ENCODE measurements around the gene DUSP7.

The DUSP7 gene

DNA sequence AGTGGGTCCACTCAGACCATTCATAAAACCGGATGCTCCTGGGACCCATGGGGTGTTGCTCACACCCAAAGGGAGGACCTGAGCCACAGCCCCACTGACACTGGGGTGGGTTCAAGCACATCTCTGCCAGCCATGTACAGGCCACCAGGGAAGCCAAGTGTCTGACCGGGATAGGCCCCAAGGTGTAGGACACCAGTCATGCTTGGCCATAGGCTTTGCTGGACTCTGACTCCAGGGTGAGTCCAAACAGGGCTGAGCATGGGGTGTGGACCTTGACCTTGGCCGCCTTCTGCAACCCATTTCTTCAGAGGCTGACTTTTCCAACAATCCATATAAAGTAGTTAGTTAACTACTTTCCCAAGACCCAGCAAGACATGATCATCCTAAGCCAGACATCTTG, 31.4 kb upstream of the DUSP7 start:
- no peaks in the 10 kb centered on the region for H3K27me3 ChIP-seq (ENCODE audit: low read length)
- H3K9ac ChIP-seq (ENCODE audit: low read length): no peak overlapping the region
- no peaks in the 10 kb centered on the region for H3K9me2 ChIP-seq (replicated peaks; ENCODE audit: insufficient read depth, low read length)
- no peak overlapping the region for H2AFZ ChIP-seq (ENCODE audit: low read depth, low read length, severe bottlenecking)
- no peak overlapping the region for H3K4me2 ChIP-seq (ENCODE audit: low read depth, low read length, poor library complexity, severe bottlenecking)
- H3F3A ChIP-seq (ENCODE audit: insufficient read depth): no peaks in the 10 kb centered on the region
- no peaks in the 10 kb centered on the region for H3K79me2 ChIP-seq (ENCODE audit: insufficient read depth, low read length)
- no peaks in the 10 kb centered on the region for H3K36me3 ChIP-seq (ENCODE audit: low read length)
- no peak overlapping the region for H3K4me3 ChIP-seq (ENCODE audit: insufficient read depth, low read length, poor library complexity, severe bottlenecking)
- H3K27ac ChIP-seq (ENCODE audit: low read depth, low read length): no peak overlapping the region
- TF ChIP-seq EZH2phosphoT487 (conservative IDR thresholded peaks at IDR 0.05; ENCODE audit: low read length) (no peak), CTCF (IDR thresholded peaks at IDR 0.05; ENCODE audit: insufficient read depth, low read length, poor library complexity, severe bottlenecking) (no peak)
- H4K20me1 ChIP-seq (ENCODE audit: low read depth, low read length): no peaks in the 10 kb centered on the region
- H3K9me3 ChIP-seq (ENCODE audit: insufficient read depth, low read length): no peaks in the 10 kb centered on the region

DNA sequence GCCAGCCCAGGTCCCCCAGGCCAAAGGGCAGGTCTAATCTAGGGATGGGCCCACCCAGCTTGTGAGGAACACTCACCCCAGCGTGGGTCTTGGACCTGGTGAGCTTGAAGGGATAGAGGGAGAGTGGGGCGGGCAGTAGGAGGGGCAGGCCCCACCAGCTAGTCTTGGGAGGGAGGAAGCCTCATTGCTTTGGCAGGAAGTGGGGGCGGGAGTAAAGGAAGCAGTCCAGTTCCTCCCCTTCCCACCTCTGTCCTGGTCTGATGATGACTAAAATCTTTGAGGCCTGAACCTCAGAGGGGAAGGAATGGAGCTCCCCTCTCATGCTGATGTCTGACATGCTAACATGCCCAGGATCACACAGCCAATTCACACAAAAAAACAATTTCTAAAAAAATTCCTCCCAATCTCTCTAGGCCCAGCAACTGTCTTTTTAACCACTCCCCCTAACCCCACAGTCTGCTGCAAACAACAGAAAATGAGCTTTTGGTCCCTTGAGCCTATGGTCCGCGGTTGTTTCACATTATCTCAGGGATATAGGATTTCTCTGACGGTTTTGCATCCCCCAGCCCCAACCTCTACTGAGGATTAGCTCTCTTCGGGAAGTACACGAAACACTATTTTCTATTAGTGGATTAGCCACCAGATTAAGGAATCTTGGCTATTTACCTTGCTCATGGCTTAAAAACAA, 30.7 kb upstream of the DUSP7 start:
- no peak overlapping the region for H3K4me2 ChIP-seq (ENCODE audit: low read depth, low read length, poor library complexity, severe bottlenecking)
- no peaks in the 10 kb centered on the region for H4K20me1 ChIP-seq (ENCODE audit: low read depth, low read length)
- no peaks in the 10 kb centered on the region for H3K36me3 ChIP-seq (ENCODE audit: low read length)
- H2AFZ ChIP-seq (ENCODE audit: low read depth, low read length, severe bottlenecking): no peak overlapping the region
- H3F3A ChIP-seq (ENCODE audit: insufficient read depth): no peaks in the 10 kb centered on the region
- H3K79me2 ChIP-seq (ENCODE audit: insufficient read depth, low read length): no peaks in the 10 kb centered on the region
- no peak overlapping the region for H3K4me3 ChIP-seq (ENCODE audit: insufficient read depth, low read length, poor library complexity, severe bottlenecking)
- H3K9me2 ChIP-seq (replicated peaks; ENCODE audit: insufficient read depth, low read length): no peaks in the 10 kb centered on the region
- H3K27me3 ChIP-seq (ENCODE audit: low read length): no peaks in the 10 kb centered on the region
- no peak overlapping the region for H3K27ac ChIP-seq (ENCODE audit: low read depth, low read length)
- no peak overlapping the region for H3K9ac ChIP-seq (ENCODE audit: low read length)
- no peak for TF ChIP-seq CTCF (IDR thresholded peaks at IDR 0.05; ENCODE audit: insufficient read depth, low read length, poor library complexity, severe bottlenecking)
- no peak for TF ChIP-seq EZH2phosphoT487 (conservative IDR thresholded peaks at IDR 0.05; ENCODE audit: low read length)
- H3K9me3 ChIP-seq (ENCODE audit: insufficient read depth, low read length): no peaks in the 10 kb centered on the region

DNA sequence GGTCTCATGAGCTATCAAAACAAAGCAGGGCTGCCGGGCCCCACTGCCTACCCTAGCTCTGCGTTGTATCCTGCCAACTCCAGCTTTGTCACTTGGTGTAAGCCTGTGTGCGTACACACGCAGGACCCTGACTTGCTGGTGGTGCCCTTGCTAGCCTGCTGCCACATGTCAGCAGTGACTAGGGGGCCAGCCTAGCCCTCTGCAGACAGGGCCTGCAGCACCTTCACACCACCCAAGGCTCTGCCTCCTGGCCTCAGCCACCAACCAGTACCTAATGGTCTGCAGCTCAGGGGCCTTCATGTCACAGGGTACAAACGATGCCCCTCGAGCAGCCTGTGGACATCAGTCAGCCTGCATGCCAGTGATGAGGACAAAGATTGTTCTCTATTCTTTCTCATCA, 30.1 kb upstream of the DUSP7 start:
- Histone ChIP-seq H3K9ac (ENCODE audit: low read length) (no peak overlapping the region), H3K27me3 (ENCODE audit: low read length) (no peaks in the 10 kb centered on the region), H4K20me1 (ENCODE audit: low read depth, low read length) (no peaks in the 10 kb centered on the region), H3F3A (ENCODE audit: insufficient read depth) (no peaks in the 10 kb centered on the region), H3K9me3 (ENCODE audit: insufficient read depth, low read length) (no peaks in the 10 kb centered on the region), H3K4me2 (ENCODE audit: low read depth, low read length, poor library complexity, severe bottlenecking) (no peak overlapping the region), H3K36me3 (ENCODE audit: low read length) (no peaks in the 10 kb centered on the region), H3K4me3 (ENCODE audit: insufficient read depth, low read length, poor library complexity, severe bottlenecking) (no peak overlapping the region), H2AFZ (ENCODE audit: low read depth, low read length, severe bottlenecking) (no peak overlapping the region), H3K27ac (ENCODE audit: low read depth, low read length) (no peak overlapping the region), H3K9me2 (replicated peaks; ENCODE audit: insufficient read depth, low read length) (no peaks in the 10 kb centered on the region), H3K79me2 (ENCODE audit: insufficient read depth, low read length) (no peaks in the 10 kb centered on the region)
- no peak for TF ChIP-seq EZH2phosphoT487 (conservative IDR thresholded peaks at IDR 0.05; ENCODE audit: low read length)
- TF ChIP-seq CTCF (IDR thresholded peaks at IDR 0.05; ENCODE audit: insufficient read depth, low read length, poor library complexity, severe bottlenecking): no peak

All from SU-DHL-6 (cell line).